ENCODE data around the gene DNAAF3. TPM values are rescaled to one million over a fixed set of nuclear protein-coding genes. Genes with fewer than 3 reads are reported as not detected.

Gene DNAAF3
- total RNA-seq, 1 donor = not detected

GRCh38 chr19:55111238-55111831 lies 55.1 kb downstream of the DNAAF3 start:
- peak; percentile 17 for DNase-seq (ENCODE audit: low read depth)
- no peak for TF ChIP-seq CTCF (IDR thresholded peaks at IDR 0.05; ENCODE audit: insufficient read depth, low read depth, low read length)
- H3K4me3 ChIP-seq (ENCODE audit: low read depth, low read length) = no peak overlapping the region

- no peak overlapping the region for H3K4me3 ChIP-seq (ENCODE audit: low read depth, low read length)
- TF ChIP-seq CTCF (IDR thresholded peaks at IDR 0.05; ENCODE audit: insufficient read depth, low read depth, low read length) = no peak
- DNase-seq (ENCODE audit: low read depth) = no peak
Observed at GRCh38 chr19:55109527-55110291, 56.7 kb downstream of the DNAAF3 start.

Small RNA genes lying within 50 kb of the gene (small RNA-seq; reads per million reads assigned to genes)
- not detected for gene MIR7975
- gene RF01210 = not detected

Other genes with a start within 250 kb of the DNAAF3 start
- not detected in 2 replicates for gene NLRP7, start 219.1 kb downstream of the DNAAF3 start, total RNA-seq
- 0.32 and 1.3 TPM in 2 replicates for gene NLRP2, start 200.2 kb downstream of the DNAAF3 start, total RNA-seq
- not detected in 2 replicates for gene GP6, start 128.3 kb downstream of the DNAAF3 start, total RNA-seq
- 9.0 and 9.1 TPM in 2 replicates for gene RDH13, start 103.5 kb downstream of the DNAAF3 start, total RNA-seq
- gene EPS8L1, start 90.7 kb downstream of the DNAAF3 start, total RNA-seq = 1.3 and 2.2 TPM in 2 replicates
- 49.7 and 69.9 TPM in 2 replicates for gene PPP1R12C, start 49.0 kb downstream of the DNAAF3 start, total RNA-seq
- gene TNNT1, start 17.4 kb downstream of the DNAAF3 start, total RNA-seq = under 0.01 and 0.64 TPM in 2 replicates
- gene TNNI3, start 8.9 kb downstream of the DNAAF3 start, total RNA-seq = not detected in 2 replicates
- under 0.01 and 0.86 TPM in 2 replicates for gene SYT5, start 13.7 kb upstream of the DNAAF3 start, total RNA-seq
- gene PTPRH, start 42.9 kb upstream of the DNAAF3 start, total RNA-seq = 3.9 and 7.1 TPM in 2 replicates
- 1.6 and 1.7 TPM in 2 replicates for gene TMEM86B, start 62.1 kb upstream of the DNAAF3 start, total RNA-seq
- 35.1 and 38.9 TPM in 2 replicates for gene PPP6R1, start 92.4 kb upstream of the DNAAF3 start, total RNA-seq
- 25.0 and 31.9 TPM in 2 replicates for gene HSPBP1, start 113.5 kb upstream of the DNAAF3 start, total RNA-seq
- gene BRSK1, start 117.4 kb upstream of the DNAAF3 start, total RNA-seq = 5.6 and 6.1 TPM in 2 replicates
- not detected in 2 replicates for gene TMEM150B, start 158.7 kb upstream of the DNAAF3 start, total RNA-seq
- gene KMT5C, start 173.3 kb upstream of the DNAAF3 start, total RNA-seq = 6.9 and 8.7 TPM in 2 replicates
- under 0.01 TPM in 1 of 2 replicates, not detected in the other for gene COX6B2, start 188.1 kb upstream of the DNAAF3 start, total RNA-seq
- gene GARIN5B, start 196.6 kb upstream of the DNAAF3 start, total RNA-seq = not detected in 2 replicates
- gene IL11, start 203.8 kb upstream of the DNAAF3 start, total RNA-seq = 3.0 and 5.2 TPM in 2 replicates
- not detected in 2 replicates for gene TMEM190, start 210.2 kb upstream of the DNAAF3 start, total RNA-seq
- not detected in 2 replicates for gene TMEM238, start 217.7 kb upstream of the DNAAF3 start, total RNA-seq
- 124 and 164 TPM in 2 replicates for gene RPL28, start 219.3 kb upstream of the DNAAF3 start, total RNA-seq
- 108 and 155 TPM in 2 replicates for gene UBE2S, start 241.2 kb upstream of the DNAAF3 start, total RNA-seq

Measured in fibroblast of villous mesenchyme (primary cell).